ENCODE results near the gene CTNND2.

The CTNND2 gene

GRCh38 chr5:11902201-11902619 lies 2.0 kb downstream of the CTNND2 start:
- peak; percentile 4 for TF ChIP-seq CTCF (conservative IDR thresholded peaks at IDR 0.05; ENCODE audit: low read depth, low read length)
- peak overlapping the region; percentile 55 for H3K4me3 ChIP-seq (ENCODE audit: low read length)

GRCh38 chr5:11898787-11899186 lies 5.5 kb downstream of the CTNND2 start:
- DNase-seq (ENCODE audit: low read depth): no peak
- TF ChIP-seq CTCF (conservative IDR thresholded peaks at IDR 0.05; ENCODE audit: low read depth, low read length): no peak
- no peak overlapping the region for H3K4me3 ChIP-seq (ENCODE audit: low read length)

More at GRCh38 chr5:11902201-11902619, 2.0 kb downstream of the CTNND2 start:
- no peak for DNase-seq (ENCODE audit: low read depth)

GRCh38 chr5:11897781-11898180 lies 6.5 kb downstream of the CTNND2 start:
- DNase-seq (ENCODE audit: low read depth): no peak
- no peak for TF ChIP-seq CTCF (conservative IDR thresholded peaks at IDR 0.05; ENCODE audit: low read depth, low read length)
- no peak overlapping the region for H3K4me3 ChIP-seq (ENCODE audit: low read length)

GRCh38 chr5:11894992-11895391 lies 9.3 kb downstream of the CTNND2 start:
- TF ChIP-seq CTCF (conservative IDR thresholded peaks at IDR 0.05; ENCODE audit: low read depth, low read length): no peak
- H3K4me3 ChIP-seq (ENCODE audit: low read length): no peak overlapping the region
- DNase-seq (ENCODE audit: low read depth): no peak

- no peak overlapping the region for H3K4me3 ChIP-seq (ENCODE audit: low read length)
- no peak for TF ChIP-seq CTCF (conservative IDR thresholded peaks at IDR 0.05; ENCODE audit: low read depth, low read length)
- no peak for DNase-seq (ENCODE audit: low read depth)
These were observed 11.4 kb downstream of the CTNND2 start for GRCh38 chr5:11892832-11893231.

GRCh38 chr5:11890777-11891176 lies 13.5 kb downstream of the CTNND2 start:
- no peak for DNase-seq (ENCODE audit: low read depth)
- no peak for TF ChIP-seq CTCF (conservative IDR thresholded peaks at IDR 0.05; ENCODE audit: low read depth, low read length)
- H3K4me3 ChIP-seq (ENCODE audit: low read length): no peak overlapping the region

GRCh38 chr5:11888221-11888620 lies 16.0 kb downstream of the CTNND2 start:
- no peak for TF ChIP-seq CTCF (conservative IDR thresholded peaks at IDR 0.05; ENCODE audit: low read depth, low read length)
- DNase-seq (ENCODE audit: low read depth): peak; percentile 88
- no peak overlapping the region for H3K4me3 ChIP-seq (ENCODE audit: low read length)

Data from retinal pigment epithelial cell (primary cell).